ENCODE results near the gene PSTPIP1.
A peak's percentile ranks its signal among the peaks of the same experiment; 100 is the strongest.

Gene PSTPIP1

GRCh38 chr15:77030928-77031375 lies 36.0 kb downstream of the PSTPIP1 start:
- DNase-seq (ENCODE audit: low read depth) = no peak

- DNase-seq (ENCODE audit: low read depth) = no peak
Observed at GRCh38 chr15:77031376-77032050, 36.6 kb downstream of the PSTPIP1 start.

- DNase-seq (ENCODE audit: low read depth) = no peak
Observed at GRCh38 chr15:77032052-77032646, 37.2 kb downstream of the PSTPIP1 start.

GRCh38 chr15:77032647-77033416 lies 37.9 kb downstream of the PSTPIP1 start:
- DNase-seq (ENCODE audit: low read depth) = no peak

GRCh38 chr15:77033417-77033728 lies 38.4 kb downstream of the PSTPIP1 start:
- DNase-seq (ENCODE audit: low read depth) = no peak

GRCh38 chr15:77033729-77034671 lies 39.1 kb downstream of the PSTPIP1 start:
- DNase-seq (ENCODE audit: low read depth) = no peak

GRCh38 chr15:77034695-77035489 lies 40.0 kb downstream of the PSTPIP1 start:
- DNase-seq (ENCODE audit: low read depth) = no peak

- DNase-seq (ENCODE audit: low read depth) = no peak
Observed at GRCh38 chr15:77035584-77035983, 40.7 kb downstream of the PSTPIP1 start.

- DNase-seq (ENCODE audit: low read depth) = no peak
Observed at GRCh38 chr15:77035999-77036471, 41.1 kb downstream of the PSTPIP1 start.

GRCh38 chr15:77036537-77037387 lies 41.8 kb downstream of the PSTPIP1 start:
- DNase-seq (ENCODE audit: low read depth) = no peak

GRCh38 chr15:77037388-77038209 lies 42.7 kb downstream of the PSTPIP1 start:
- no peak for DNase-seq (ENCODE audit: low read depth)

- DNase-seq (ENCODE audit: low read depth) = no peak
Observed at GRCh38 chr15:77038312-77039216, 43.6 kb downstream of the PSTPIP1 start.

GRCh38 chr15:77039217-77039533 lies 44.2 kb downstream of the PSTPIP1 start:
- no peak for DNase-seq (ENCODE audit: low read depth)

GRCh38 chr15:77039848-77040247 lies 44.9 kb downstream of the PSTPIP1 start:
- no peak for DNase-seq (ENCODE audit: low read depth)

- DNase-seq (ENCODE audit: low read depth) = peak; percentile 78
Observed at GRCh38 chr15:77040673-77041072, 45.7 kb downstream of the PSTPIP1 start.

GRCh38 chr15:77042245-77042919 lies 47.5 kb downstream of the PSTPIP1 start:
- DNase-seq (ENCODE audit: low read depth) = no peak

- DNase-seq (ENCODE audit: low read depth) = no peak
Observed at GRCh38 chr15:77042955-77043920, 48.3 kb downstream of the PSTPIP1 start.
